GM19468 (cell line): ENCODE measurements around the gene CEP120.

Experiments used
- ATAC-seq: cut with Tn5 transposase; IDR thresholded peaks from one replicate; pipeline ENCODE4 v1.9.1; 2021; ENCODE audit warnings: mild to moderate bottlenecking, moderate library complexity, moderate number of reproducible peaks; ENCODE audit not compliant: unreplicated experiment; ENCODE audit errors: extremely low read depth

CEP120 gene

DNA sequence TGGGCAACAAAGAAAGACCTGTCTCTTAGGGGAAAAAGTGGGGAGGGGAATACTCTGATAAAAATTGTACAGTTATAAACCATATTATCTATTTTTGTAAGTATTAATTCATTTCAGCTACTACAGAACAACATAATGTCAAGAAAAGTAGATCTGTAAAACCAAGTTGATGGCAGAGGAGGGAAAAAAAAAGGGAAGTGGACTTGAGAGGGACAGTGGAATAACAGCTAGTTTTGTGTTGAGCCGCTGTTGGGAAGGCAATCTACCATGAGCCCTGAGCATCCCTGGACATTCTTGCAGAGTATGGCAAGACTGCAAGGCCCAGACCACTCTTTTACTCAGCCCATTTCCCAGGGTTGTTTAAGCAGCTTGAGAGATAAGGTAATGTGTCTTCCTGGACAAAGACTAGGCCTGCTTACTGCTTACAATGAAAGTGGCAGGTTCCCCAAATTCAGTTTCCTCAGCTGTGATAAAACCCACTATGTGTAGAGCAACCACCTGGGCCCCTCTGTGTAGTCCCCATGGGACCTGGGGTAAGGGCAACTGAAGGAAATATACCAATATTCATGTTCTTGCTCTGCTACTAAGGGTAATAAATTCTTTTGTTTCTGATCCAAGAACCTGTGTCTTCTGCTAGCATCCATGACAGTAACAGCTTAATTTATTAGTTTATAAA lies 25.0 kb downstream of the CEP120 start:
- no peak for ATAC-seq

DNA sequence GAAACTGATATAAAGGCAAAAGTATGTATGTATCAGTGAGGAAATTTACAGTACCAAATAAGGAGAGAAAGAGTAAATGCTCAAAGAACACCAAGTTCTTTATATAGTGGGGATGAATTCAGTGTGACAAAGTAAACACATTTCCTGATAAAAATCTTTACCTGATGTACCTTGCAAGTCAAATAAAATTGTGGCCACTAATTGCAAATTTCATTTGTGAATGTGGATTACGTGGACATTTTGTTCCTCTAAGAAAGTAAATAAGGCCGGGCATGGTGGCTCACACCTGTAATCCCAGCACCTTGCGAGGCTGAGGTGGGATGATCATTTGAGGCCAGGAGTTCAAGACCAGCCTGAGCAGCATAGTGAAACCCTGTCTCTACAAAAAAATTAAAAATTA lies 25.7 kb downstream of the CEP120 start:
- no peak for ATAC-seq

DNA sequence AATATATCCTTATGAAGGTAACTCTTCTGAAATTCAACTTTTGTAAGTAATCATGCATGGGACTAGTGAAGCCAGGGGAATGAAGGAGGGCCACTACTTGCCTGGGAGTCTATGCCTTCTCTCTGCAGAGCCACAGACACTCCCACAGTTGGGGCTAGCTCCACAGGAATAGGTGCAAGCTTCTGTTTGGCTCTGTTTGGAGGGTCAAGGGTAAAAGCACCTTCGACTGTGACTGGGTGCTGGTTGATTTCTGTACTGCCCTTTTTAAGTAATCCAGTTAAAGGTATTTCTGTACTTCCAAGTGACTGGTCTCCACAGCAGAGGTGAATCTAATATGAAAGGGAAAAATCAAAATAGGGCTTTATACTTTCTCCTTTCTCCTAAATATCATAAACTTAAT lies 32.2 kb downstream of the CEP120 start:
- no peak for ATAC-seq

DNA sequence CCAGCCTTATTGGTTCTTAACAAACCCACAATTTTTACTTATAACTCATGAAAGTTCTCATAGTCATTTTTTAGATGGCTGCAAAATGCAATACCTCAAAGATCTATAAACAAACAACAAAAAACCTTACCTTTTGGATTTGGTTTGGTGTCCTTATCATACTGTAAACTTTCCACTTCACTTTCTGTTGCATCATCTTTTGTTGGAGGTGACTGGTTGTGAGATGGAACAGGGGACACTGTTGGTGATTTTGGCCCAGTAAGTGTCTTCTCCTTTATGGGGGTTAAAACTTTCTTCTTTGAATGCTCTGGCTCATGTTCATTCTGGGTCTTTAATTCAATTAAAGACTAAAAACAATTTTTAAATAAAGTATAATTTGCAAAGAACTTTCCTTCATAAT lies 33.4 kb downstream of the CEP120 start:
- ATAC-seq: no peak

DNA sequence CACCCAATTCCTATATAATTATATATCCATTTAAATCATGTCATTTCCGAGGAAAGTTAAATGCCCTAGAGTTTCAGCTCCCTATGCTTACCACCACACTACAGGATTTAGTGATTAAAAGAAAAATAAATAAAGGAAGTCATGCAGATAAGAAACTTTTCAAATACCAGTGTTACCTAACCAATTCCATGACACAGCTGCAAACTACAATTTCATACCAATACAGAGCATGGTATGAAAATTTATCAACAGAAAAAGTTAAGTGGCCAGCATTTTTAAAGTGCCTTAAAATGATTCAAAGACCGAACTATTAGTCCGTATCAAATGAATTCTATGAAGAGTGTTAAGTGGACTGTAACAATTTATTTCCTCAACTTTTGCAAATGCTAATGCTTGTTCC lies 35.9 kb downstream of the CEP120 start:
- no peak for ATAC-seq

DNA sequence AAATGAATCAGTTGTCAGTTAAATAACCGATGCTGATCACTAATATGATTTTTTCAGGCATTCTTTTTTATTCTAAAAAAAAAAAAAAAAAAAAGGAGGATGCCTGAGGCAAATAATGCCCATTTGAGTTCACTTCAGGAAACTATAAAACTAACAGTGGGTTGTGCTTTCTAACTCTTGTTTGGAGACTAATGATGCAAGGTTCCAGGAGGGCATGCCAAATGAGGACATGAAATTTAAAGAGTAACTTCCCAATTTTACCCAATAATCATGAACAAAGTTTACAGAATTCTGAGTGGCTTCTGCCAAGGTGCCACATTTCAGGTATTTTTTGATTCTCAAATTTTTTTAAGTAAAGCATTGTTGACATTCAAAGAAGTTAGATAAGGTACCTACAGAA lies 41.0 kb downstream of the CEP120 start:
- ATAC-seq: no peak

DNA sequence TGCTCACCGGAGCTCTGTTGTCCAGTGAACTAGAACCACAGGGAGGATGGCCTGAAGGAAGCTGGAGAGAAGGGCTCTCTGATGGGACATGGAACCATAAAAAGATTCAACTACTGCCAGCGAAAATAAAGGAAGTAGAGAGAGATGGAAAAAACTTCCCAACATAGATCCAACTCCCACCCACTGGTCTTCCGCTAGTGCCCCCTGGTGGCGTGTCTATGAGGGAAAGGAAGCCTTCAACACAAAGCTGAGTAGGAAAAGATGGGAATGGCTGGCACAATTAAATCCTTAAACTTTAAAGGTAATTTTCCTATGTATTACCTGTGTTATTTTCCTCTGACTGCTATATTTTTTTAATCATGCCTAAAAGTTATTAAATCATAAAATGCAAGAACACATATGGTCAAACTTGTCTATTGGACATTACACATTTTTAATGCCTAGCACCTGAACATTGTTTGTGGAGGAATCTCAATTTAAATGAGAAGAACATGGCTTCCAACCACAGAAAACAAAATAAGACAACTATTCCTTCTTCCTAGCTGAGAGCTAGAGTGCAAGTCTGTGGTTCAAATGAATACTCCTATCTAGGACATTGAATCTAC lies 51.5 kb downstream of the CEP120 start:
- no peak for ATAC-seq

DNA sequence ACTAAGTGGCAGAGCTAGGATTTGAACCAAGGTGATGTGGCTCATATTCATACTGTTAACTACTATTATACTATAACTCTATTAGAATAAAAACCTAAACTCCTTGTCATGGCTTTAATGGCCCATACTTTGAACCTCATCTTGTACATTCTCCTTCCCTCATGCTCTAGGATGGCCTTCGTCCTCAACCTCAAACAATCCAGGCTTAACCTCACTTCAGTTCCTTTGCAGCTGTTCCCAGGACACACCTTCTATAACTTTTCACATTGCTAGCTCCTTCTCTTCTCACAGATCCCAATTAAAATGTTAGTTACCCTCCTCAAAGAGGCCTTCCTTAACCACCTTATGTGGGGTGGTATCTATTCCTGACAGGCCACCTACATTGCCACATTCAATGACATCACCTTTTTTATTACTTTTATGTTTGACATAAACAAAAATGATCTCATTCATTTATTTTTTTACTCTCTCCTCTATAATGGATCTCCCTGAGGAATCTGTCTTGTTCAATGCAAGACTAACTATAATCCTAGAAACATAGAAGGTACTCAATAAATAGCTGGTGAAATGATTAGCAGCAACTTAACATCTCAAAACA lies 53.7 kb downstream of the CEP120 start:
- ATAC-seq: no peak

DNA sequence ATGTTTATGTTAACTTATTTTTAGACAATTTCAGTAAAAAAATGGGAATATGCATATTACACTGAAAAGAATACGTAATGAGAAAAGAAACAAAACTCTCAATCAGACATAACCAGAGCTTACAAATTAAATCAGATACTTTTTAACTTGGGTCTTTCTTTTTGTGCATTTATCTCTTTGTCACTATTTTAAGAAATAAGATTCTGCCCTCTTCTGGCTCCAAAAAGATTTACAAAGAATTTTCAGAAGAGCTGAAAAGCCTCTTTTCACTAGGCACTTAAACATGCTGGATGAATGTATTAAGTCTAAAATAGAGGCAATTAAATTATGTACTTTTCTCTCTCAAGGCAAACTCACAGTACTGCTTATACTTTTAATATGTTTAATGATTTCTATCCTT lies 55.5 kb downstream of the CEP120 start:
- no peak for ATAC-seq

DNA sequence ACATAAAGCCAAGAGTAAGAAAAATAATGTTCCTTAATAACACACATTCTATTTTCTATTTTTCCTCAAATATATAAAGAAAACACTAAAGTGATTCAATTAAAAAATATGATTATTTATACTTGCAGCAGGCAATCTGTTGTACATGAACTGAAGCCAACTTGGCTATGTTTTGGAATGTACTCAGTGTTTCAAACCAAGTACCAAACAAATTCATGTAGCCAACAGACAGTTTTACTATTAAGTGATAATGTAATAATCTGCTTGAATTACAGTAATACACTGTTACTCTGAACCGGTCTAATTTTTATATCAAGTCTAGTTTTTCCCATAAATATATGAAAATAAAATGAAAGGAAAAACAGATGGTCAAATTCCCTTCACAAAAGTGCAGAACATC lies 58.0 kb downstream of the CEP120 start:
- ATAC-seq: no peak

DNA sequence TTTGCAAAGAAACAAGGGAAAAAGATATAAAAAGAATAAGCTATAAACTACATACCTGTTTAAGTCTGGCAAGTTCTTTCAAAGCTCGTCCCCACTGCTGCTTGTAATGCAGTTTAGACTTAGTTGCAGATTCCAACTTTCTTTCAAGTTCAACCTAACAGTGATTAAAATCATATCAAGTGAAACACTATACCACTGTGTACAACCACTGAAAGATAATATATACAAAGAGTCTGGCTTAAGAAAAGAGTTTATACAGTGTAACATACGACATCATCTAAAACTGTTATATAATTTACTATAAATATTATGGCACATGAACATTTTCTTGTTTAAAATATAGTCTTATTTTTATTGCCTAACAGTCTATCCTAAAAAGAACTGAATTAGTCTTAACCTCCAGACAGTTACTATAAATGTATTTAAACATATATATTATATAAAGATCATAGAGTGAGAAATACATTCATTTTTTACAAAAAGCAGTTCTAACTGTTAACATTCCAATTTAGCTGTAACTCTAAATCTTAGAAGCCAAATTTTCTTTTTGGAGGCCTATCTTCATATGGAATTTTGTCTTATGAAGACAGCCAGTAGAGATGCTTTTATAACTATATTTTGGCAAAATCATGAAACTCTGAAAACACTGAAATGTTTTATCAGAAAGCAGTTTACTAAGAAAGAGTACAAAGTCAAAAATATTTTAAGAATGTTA lies 58.6 kb downstream of the CEP120 start:
- ATAC-seq: no peak

DNA sequence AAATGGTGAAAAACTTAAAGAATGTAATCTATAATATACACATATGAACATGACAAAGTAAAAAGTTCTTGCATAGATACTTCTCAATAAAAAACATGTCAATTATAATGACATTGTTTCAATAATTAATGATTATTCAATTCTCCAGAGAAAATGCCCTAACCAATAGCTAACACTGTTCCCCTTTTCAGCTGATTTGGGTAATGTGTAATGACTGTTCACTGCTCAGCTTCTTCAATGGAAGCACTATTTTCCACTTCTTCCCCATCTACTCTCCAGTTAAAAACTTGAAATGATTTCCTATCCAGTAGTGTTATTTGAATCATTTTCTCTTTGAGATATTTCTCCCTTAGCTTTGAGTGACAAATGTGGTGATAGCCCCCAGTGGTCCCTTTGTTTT lies 62.3 kb downstream of the CEP120 start:
- no peak for ATAC-seq

DNA sequence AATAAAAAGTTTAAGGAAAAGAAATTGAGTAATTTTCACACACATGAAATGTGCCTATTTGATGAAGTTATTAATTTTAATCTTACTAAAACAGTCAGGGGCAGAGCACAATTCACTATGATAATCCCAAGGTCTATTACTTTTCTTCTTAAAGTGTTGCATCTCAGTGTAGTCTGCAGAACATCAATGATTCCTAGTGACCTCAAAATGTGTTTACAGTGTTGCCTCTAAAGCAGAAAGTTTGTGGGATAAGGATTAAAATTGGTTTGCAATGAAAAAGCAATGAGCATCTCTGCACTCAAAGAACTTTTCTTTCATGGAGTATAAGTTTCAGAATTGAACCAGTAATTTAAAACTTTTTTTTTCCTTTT lies 63.0 kb downstream of the CEP120 start:
- ATAC-seq: no peak

DNA sequence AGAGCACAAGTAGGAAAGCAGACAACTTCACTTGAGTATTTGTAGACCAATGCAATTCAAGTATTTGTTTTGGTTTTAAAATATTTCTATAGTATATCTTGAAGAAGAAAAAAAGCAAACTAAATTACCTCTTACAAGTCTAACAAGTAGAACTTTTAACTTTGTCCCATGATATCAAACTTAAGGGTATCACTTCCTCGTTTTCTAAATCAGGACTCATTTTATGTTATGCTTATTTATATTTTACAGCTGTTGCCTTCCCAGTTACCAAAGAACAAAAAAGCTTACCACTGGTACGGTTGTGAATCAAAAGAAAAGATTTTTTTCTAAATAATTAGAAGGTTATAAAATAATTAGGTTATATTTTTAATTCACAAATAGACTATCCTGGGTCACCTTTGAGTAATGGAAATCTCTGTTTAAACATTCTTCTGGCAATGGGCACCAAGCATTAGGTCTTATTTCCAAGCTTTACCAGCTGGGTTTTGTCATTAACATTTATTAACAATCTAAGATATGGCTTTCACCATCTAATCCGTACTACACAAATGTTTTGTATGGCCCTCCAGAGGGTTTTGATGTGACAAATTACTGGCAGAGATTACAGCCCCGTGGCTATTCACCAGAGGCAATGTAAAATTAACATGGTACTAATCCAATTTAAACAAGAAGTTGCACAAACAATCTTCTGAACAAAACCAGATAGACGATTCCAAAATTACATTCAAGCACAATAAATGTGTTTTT lies 63.6 kb downstream of the CEP120 start:
- ATAC-seq: no peak

DNA sequence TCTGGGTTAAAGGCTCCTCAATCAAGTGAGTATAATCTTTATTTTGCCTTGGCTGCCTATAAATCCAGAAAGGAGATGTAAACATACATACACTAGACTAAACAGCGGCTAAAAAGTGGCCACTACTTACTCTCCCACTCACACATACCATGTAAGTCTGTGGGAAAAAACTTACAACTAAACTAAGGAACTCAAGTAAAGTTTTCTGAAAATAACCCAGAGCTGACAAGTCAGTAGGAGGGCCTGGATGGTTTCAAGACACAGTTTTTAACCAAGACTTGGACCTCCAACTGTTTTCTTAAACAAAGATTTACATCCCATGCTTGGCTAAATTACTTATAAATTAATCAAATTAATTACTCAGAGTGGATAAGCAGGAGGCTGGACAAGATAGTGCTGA lies 64.5 kb downstream of the CEP120 start:
- ATAC-seq: no peak

DNA sequence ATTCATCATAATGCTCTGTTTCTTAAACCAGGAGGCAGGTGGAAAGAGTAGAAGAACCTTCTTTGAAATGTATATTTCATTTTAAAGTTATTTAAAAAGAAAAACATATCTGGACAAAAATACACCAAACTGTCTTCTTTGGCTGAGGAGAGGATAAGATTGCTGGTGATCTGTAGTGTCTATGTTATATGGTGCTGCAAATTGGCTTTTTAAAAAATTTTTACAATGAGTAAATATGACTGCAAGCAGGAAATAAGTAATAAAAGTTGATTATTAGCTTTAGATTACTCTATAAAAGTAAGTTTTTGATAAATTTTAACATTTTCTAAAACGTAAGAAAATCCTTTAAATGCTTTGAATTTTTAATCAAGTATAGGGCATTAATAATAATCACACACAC lies 64.9 kb downstream of the CEP120 start:
- no peak for ATAC-seq

DNA sequence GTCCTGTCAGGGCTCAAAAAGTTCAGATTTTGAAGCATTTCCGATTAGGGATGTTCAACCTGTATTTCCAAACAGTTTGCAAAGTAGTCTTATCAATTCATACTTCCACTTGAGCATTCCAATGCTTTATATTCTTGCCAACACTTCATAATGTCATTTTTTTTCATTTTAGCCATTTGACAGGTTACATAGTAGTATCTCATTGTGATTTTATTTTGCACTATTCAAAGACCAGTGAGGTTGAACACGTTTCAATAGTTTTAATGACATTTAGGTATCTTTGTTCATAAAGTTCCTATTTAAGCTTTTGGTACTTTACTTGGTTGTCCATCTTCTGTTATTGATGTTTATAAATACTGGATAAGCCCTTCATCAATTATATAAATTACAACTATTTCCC lies 71.4 kb downstream of the CEP120 start:
- no peak for ATAC-seq

DNA sequence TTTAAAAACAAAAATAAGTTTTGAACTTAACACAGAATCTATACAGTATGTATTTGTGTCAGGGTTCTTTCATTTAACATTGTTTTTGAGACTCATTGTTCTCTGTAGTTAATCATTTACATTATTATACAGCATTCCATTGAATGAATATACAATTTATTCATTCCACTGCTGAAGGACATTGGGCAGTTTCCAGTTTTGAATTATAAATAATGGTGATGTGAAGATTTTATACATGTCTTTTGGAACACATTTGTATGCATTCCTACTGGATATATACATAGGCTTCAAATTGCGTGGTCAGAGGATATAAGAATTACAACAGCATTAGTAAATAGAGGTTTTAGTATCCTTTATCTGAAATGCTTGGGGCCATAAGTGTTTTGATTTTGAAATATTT lies 72.0 kb downstream of the CEP120 start:
- no peak for ATAC-seq

DNA sequence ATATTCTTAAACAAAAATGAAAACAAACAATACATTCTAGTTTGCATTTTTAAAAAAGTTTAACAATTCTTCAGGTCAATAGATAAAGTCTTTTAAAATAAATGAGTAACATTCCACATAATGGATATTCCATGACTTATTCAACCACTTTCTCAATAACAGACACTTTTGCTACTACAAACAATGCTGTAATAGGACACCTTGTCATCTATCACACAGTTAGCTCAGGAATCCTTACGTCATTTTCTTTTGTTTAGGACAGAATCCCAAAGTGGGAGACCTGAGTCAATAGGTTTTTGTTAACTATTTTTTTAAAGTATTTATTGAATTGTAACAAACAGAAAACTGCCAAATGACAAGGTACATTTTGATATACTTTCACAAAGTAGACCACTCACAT lies 72.5 kb downstream of the CEP120 start:
- ATAC-seq: no peak

DNA sequence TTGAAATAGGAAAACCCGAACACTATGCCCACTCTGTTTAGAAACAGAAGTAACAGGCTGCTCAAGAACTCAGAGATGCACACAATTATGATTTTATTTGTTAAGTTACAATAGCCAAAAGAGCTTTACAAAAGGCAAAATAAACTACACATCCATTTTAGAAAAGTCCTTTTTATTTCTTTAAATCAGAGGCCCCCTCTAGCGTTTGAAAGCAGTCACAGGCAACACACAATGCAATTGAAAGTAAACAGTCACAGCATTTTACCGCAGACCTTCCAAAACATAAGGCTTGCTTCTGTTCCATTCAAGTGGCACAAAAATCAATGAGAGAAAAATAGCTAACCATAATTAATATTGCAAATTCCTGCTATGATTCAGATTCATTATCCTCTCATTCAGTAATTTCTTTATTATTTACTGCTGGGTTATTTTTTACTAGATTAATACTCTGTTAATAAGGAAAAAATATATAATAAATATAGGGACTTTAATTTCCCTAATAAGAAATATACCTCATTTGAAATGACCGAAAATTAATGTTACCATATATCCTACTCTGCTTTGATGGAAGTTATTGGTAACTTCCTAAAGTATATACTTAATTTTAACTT lies 78.3 kb downstream of the CEP120 start:
- no peak for ATAC-seq
